C4-2B (cell line): Measurements from ENCODE around the gene RNF31.

Experiments
- H3K27ac ChIP-seq: fragments of 450-650 bp; 2 replicates; pipeline ENCODE4 v1.5.1; 2017
- ZFX ChIP-seq: fragments of 450-650 bp; IDR thresholded peaks from 2 replicates; pipeline ENCODE4 v1.6.1; 2017
- TF ChIP-seq, protein P1 (sequence below): fragments of 450-650 bp; conservative IDR thresholded peaks from 2 replicates; pipeline ENCODE4 v1.5.1; 2017; ENCODE audit warnings: mild to moderate bottlenecking

The RNF31 gene

DNA sequence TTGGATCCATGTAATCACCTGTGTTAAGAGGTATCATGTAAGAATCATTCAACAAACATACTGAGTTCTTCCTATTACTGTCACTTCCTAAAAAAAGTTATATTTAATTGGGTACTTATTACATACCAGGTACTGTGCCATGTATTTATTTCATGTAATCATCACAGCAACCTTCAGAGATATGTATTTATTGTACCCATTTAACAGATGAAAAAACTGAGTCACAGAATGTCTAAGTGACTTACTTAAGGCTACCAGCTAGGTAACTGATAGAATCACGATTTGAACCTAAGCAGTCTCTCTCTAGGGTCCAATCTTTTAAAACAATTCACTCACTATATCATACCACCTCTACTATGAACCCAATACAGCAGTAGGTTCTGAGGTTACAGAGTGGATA, 2.8 kb upstream of the RNF31 start:
- no peak overlapping the region for H3K27ac ChIP-seq
- TF ChIP-seq ZFX = no peak
- TF ChIP-seq, protein P1, sequence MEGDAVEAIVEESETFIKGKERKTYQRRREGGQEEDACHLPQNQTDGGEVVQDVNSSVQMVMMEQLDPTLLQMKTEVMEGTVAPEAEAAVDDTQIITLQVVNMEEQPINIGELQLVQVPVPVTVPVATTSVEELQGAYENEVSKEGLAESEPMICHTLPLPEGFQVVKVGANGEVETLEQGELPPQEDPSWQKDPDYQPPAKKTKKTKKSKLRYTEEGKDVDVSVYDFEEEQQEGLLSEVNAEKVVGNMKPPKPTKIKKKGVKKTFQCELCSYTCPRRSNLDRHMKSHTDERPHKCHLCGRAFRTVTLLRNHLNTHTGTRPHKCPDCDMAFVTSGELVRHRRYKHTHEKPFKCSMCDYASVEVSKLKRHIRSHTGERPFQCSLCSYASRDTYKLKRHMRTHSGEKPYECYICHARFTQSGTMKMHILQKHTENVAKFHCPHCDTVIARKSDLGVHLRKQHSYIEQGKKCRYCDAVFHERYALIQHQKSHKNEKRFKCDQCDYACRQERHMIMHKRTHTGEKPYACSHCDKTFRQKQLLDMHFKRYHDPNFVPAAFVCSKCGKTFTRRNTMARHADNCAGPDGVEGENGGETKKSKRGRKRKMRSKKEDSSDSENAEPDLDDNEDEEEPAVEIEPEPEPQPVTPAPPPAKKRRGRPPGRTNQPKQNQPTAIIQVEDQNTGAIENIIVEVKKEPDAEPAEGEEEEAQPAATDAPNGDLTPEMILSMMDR = no peak

DNA sequence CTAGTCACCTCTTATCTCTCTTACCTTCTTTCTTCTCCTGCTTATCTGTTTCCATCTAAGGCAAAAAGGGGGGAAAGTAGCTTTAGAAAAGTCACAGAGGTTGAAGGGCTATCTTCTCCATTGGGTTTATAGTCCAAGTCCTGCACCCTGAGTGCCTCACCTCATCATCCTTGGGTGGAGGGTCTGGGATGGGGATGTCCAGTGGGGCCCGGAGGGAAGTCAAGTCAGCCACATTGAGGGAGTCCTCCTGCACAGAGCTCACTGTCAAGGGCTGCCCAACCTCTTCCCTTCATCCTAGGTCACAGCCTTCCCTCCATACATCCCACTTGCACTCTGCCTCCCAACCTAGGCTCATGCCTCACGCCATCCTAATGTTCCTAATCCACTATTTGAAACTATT, 2.1 kb upstream of the RNF31 start:
- no peak for TF ChIP-seq ZFX
- TF ChIP-seq, protein P1 = no peak
- peak overlapping the region; percentile 88 for H3K27ac ChIP-seq

DNA sequence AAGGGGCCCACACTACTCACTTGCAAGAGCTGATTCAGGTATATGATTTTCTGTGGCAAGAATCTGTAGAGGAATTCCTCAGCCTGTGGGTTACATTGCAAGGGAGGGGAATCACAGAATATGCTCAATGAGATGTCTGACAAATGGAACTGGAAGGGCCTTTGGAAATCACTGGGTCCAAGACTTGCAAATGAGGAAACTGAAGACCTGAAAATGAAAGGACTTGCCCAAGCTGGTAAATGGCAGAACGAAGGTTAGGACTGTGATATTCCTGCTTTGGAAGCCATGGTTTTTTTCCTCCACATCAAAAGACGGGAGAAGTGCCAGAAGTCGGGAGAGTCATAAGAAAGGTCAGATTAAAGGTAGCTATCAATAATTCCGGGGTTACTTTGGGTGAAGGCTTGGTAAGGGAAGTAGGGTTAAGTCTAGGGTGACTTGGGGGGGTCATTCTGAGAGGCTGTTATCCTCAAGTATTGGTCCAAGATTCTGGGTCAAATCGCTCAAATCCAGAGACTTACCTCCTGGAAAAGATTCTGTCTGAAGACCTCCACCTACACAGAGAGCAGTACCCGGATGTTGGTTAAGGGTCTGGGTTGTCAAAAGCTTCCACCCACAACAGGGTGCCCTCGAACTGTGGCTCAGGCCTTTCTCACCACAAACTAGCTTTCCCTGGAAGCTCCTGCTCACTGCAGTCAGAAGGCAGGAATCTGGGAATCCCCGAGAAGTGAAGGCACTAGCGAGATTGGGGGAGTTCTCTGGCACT, 1.4 kb upstream of the RNF31 start:
- peak overlapping the region; percentile 88 for H3K27ac ChIP-seq
- TF ChIP-seq, protein P1 = no peak
- no peak for TF ChIP-seq ZFX

DNA sequence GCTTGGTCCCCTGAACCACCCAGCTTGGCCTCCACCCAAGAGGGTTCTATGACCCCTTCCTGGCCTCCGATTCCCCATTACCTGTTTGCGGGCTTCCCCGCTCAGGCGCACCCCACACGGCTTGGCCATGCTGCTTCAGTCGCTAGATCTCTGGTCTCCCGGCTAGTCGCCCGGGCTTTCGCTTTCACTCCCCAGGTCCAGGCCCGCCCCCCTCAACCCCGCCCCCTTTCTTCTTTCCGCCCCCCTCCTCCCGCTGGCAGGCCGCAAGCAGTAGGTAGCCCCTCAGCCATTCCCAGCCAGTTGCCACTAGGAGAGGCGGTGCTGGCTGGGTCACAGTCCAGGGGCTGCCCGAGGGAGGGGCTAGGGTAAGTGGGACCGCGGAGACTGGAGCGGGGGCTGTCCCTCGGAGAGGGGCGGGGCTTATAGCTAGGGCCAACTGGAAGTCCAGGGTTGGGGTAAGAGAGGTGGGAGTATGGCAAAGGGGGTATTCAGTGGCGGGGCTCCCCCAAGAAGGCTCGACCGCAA, 783 bp upstream of the RNF31 start, which contains the start of gene PSME2:
PSME2 (minus strand) TSS at position 158 of the 525 bp plus-strand sequence; CDS start at position 129, 29 bp downstream.
- TF ChIP-seq, protein P1 = no peak
- TF ChIP-seq ZFX = no peak
- peak within 1 kb of the TSS; percentile 88 for H3K27ac ChIP-seq

DNA sequence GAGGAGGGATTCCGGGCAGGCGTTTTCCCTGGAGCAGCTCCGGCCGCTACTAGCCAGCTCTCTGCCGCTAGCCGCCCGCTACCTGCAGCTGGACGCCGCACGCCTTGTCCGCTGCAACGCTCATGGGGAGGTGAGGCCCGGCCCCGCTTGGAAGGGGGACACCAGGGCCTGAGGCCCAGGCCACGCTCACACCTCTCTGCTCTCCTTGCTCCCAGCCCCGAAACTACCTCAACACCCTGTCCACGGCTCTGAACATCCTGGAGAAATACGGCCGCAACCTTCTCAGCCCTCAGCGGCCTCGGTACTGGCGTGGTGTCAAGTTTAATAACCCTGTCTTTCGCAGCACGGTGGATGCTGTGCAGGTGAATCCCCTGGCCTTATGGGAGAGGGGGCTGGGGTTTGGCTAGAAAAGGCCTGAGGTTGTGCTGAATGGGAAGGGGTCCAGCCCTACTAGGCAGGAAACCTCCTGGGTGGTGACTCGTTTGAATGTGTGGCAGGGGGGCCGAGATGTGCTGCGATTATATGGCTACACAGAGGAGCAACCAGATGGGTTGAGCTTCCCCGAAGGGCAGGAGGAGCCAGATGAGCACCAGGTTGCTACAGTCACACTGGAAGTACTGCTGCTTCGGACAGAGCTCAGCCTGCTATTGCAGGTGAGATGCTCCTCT, 597 bp downstream of the RNF31 start:
- peak overlapping the region; percentile 88 for H3K27ac ChIP-seq
- peak; percentile 82; the same call in 1 of the 2 replicates for TF ChIP-seq ZFX
- TF ChIP-seq, protein P1 = no peak

DNA sequence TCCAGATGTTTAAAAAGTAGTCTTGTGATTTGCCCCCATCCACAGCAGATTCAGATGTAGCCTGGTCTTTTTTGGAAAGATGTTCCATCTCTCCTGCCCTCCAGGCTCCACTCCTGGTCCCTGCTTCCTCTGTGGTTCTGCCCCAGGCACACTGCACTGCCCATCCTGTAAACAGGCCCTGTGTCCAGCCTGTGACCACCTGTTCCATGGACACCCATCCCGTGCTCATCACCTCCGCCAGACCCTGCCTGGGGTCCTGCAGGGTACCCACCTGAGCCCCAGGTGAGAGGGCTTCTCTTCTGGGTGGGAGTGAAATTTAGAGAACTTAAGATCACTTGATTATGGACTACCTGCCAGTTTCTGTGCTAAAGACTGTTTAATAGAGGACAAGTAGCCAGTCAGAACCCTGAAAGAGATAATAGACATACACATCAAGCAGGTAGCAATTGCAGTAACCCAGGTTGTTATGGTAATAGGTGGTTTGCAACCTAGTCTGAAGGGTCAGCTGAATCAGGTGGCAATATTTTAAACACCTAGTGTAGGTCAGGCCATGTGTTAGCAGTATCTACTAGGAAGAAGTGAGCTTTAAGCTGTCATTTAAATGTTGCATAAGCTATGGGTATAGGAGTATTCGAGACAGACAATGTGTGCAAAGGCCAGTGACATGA, 2.1 kb downstream of the RNF31 start:
- TF ChIP-seq ZFX = no peak
- TF ChIP-seq, protein P1 = no peak
- H3K27ac ChIP-seq = no peak overlapping the region
